ENCODE data around the gene DNAH12.

GRCh38 chr3:57512166-57512565 lies 32.0 kb downstream of the DNAH12 start:
- no peak for TF ChIP-seq POLR2A (IDR thresholded peaks at IDR 0.05; ENCODE audit: low read length)
- TF ChIP-seq GATA1 (IDR thresholded peaks at IDR 0.05; ENCODE audit: low read depth, low read length), result no peak
